Measurements from ENCODE around the gene AGPAT2. TPM values are rescaled to one million over a fixed set of nuclear protein-coding genes. Genes with fewer than 3 reads are reported as not detected.

AGPAT2 gene
- polyA plus RNA-seq, 1 of the 3 experiments (the other 2 are of a cell fraction) = 46.8 TPM

DNA sequence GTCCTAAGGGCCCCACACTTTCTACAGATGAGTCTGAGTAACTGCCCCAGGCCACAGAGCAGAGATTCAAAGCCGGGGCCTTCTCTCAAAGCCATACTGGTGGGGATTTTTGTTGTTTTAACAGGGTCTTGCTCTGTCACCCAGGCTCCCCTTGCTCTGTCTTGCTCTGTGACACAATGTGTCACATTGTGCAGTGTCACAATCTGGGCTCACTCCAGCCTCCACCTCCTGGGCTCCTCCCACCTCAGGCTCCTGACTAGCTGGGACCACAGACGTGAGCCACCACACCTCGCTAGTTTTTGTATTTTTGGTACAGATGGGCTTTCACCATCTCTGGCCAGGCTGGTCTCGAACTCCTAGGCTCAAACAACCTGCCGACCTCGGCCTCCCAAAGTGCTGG lies 8.6 kb downstream of the AGPAT2 start:
- ChIA-PET CTCF (no interaction called here), POLR2A (no interaction called here)
- no peaks in the 10 kb centered on the region for H3K9me2 ChIP-seq
- H3K9ac ChIP-seq = no peak overlapping the region
- H3K9me3 ChIP-seq = no peaks in the 10 kb centered on the region
- DNase-seq = no peak
- H3K4me2 ChIP-seq = no peak overlapping the region
- no peaks in the 10 kb centered on the region for H3F3A ChIP-seq (replicated peaks; ENCODE audit: insufficient read depth)
- H3K27ac ChIP-seq (ENCODE audit: low read depth in 2 of 2, low read length in 1 of 2) = no peak overlapping the region; a peak in 1 of 4 replicates
- WGBS (ENCODE audit: low lambda C conversion rate) = 88% methylated on average over 5 of the region's 6 CpGs
- peaks cover 0 to 21% of the 10 kb centered on the region in 2 experiments; a peak in 1 of 4 replicates for H3K4me1 ChIP-seq (ENCODE audit: control insufficient read depth in 1 of 2, insufficient read depth in 2 of 2, low read depth in 1 of 2, low read length in 1 of 2)
- no peak overlapping the region for H3K4me3 ChIP-seq (ENCODE audit: low read depth in 2 of 2, low read length in 1 of 2)
- no peaks in the 10 kb centered on the region for H3K27me3 ChIP-seq (ENCODE audit: insufficient read depth)
- peaks cover 0 to 3% of the 10 kb centered on the region in 2 experiments for H3K36me3 ChIP-seq (replicated peaks in 1 of 2; ENCODE audit: control insufficient read depth in 1 of 2, insufficient read depth in 2 of 2, low read length in 1 of 2)
- no peak overlapping the region for H2AFZ ChIP-seq (ENCODE audit: low read depth)
- TF ChIP-seq NFIC (IDR thresholded peaks at IDR 0.05; ENCODE audit: borderline replicate concordance) (no peak), FOXM1 (IDR thresholded peaks at IDR 0.05; ENCODE audit: low read depth) (no peak), NRF1 (IDR thresholded peaks at IDR 0.05; ENCODE audit: low read depth, low read length) (no peak), GABPA (IDR thresholded peaks at IDR 0.05; ENCODE audit: low read depth) (no peak), RAD21 (IDR thresholded peaks at IDR 0.05; ENCODE audit: low read length) (no peak), JUND (IDR thresholded peaks at IDR 0.05) (no peak), EP300 (IDR thresholded peaks at IDR 0.05; ENCODE audit: borderline replicate concordance in 1 of 2, low read depth in 1 of 2, low read length in 1 of 2) (no peak), MEF2A (IDR thresholded peaks at IDR 0.05; ENCODE audit: borderline replicate concordance, low read depth) (no peak), CHD2 (IDR thresholded peaks at IDR 0.05; ENCODE audit: low read length, partially characterized antibody) (no peak), FOXJ3 (CRISPR knock-in tag; IDR thresholded peaks at IDR 0.05) (no peak), RFX5 (IDR thresholded peaks at IDR 0.05; ENCODE audit: low read length) (no peak), RCOR1 (IDR thresholded peaks at IDR 0.05; ENCODE audit: low read length) (no peak), TEAD4 (IDR thresholded peaks at IDR 0.05; ENCODE audit: borderline replicate concordance, insufficient read depth) (no peak), FOSL2 (IDR thresholded peaks at IDR 0.05; ENCODE audit: borderline replicate concordance, low read depth) (no peak)
- TF ChIP-seq, protein P1, sequence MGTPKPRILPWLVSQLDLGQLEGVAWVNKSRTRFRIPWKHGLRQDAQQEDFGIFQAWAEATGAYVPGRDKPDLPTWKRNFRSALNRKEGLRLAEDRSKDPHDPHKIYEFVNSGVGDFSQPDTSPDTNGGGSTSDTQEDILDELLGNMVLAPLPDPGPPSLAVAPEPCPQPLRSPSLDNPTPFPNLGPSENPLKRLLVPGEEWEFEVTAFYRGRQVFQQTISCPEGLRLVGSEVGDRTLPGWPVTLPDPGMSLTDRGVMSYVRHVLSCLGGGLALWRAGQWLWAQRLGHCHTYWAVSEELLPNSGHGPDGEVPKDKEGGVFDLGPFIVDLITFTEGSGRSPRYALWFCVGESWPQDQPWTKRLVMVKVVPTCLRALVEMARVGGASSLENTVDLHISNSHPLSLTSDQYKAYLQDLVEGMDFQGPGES (IDR thresholded peaks at IDR 0.05; ENCODE audit: low read depth, low read length) = no peak
- TF ChIP-seq, protein P2, sequence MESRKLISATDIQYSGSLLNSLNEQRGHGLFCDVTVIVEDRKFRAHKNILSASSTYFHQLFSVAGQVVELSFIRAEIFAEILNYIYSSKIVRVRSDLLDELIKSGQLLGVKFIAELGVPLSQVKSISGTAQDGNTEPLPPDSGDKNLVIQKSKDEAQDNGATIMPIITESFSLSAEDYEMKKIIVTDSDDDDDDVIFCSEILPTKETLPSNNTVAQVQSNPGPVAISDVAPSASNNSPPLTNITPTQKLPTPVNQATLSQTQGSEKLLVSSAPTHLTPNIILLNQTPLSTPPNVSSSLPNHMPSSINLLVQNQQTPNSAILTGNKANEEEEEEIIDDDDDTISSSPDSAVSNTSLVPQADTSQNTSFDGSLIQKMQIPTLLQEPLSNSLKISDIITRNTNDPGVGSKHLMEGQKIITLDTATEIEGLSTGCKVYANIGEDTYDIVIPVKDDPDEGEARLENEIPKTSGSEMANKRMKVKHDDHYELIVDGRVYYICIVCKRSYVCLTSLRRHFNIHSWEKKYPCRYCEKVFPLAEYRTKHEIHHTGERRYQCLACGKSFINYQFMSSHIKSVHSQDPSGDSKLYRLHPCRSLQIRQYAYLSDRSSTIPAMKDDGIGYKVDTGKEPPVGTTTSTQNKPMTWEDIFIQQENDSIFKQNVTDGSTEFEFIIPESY (IDR thresholded peaks at IDR 0.05; ENCODE audit: borderline replicate concordance, low read depth) = no peak
- TF ChIP-seq, protein P3, sequence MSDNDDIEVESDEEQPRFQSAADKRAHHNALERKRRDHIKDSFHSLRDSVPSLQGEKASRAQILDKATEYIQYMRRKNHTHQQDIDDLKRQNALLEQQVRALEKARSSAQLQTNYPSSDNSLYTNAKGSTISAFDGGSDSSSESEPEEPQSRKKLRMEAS (IDR thresholded peaks at IDR 0.05; ENCODE audit: low read depth) = no peak
- TF ChIP-seq, protein P4, sequence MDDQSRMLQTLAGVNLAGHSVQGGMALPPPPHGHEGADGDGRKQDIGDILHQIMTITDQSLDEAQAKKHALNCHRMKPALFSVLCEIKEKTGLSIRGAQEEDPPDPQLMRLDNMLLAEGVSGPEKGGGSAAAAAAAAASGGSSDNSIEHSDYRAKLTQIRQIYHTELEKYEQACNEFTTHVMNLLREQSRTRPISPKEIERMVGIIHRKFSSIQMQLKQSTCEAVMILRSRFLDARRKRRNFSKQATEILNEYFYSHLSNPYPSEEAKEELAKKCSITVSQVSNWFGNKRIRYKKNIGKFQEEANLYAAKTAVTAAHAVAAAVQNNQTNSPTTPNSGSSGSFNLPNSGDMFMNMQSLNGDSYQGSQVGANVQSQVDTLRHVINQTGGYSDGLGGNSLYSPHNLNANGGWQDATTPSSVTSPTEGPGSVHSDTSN (IDR thresholded peaks at IDR 0.05) = no peak
- TF ChIP-seq, protein P5, sequence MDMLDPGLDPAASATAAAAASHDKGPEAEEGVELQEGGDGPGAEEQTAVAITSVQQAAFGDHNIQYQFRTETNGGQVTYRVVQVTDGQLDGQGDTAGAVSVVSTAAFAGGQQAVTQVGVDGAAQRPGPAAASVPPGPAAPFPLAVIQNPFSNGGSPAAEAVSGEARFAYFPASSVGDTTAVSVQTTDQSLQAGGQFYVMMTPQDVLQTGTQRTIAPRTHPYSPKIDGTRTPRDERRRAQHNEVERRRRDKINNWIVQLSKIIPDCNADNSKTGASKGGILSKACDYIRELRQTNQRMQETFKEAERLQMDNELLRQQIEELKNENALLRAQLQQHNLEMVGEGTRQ (IDR thresholded peaks at IDR 0.05; ENCODE audit: borderline replicate concordance, low read depth, low read length) = no peak
- H4K20me1 ChIP-seq (ENCODE audit: insufficient read depth) = 0 out of 2 replicates have a peak, but pooled peaks cover 4% of the 10 kb centered on the region
- H3K79me2 ChIP-seq (ENCODE audit: insufficient read depth) = peaks cover 6% of the 10 kb centered on the region; the same call in 1 of the 2 replicates
